ENCODE results near the gene SREK1.
"Not testable (repeated sequence)": the region's sequence is repeated elsewhere in the genome, so short reads cannot be mapped to it uniquely, and the experiment has no call there.

Gene SREK1, protein sequence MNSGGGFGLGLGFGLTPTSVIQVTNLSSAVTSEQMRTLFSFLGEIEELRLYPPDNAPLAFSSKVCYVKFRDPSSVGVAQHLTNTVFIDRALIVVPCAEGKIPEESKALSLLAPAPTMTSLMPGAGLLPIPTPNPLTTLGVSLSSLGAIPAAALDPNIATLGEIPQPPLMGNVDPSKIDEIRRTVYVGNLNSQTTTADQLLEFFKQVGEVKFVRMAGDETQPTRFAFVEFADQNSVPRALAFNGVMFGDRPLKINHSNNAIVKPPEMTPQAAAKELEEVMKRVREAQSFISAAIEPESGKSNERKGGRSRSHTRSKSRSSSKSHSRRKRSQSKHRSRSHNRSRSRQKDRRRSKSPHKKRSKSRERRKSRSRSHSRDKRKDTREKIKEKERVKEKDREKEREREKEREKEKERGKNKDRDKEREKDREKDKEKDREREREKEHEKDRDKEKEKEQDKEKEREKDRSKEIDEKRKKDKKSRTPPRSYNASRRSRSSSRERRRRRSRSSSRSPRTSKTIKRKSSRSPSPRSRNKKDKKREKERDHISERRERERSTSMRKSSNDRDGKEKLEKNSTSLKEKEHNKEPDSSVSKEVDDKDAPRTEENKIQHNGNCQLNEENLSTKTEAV

DNA sequence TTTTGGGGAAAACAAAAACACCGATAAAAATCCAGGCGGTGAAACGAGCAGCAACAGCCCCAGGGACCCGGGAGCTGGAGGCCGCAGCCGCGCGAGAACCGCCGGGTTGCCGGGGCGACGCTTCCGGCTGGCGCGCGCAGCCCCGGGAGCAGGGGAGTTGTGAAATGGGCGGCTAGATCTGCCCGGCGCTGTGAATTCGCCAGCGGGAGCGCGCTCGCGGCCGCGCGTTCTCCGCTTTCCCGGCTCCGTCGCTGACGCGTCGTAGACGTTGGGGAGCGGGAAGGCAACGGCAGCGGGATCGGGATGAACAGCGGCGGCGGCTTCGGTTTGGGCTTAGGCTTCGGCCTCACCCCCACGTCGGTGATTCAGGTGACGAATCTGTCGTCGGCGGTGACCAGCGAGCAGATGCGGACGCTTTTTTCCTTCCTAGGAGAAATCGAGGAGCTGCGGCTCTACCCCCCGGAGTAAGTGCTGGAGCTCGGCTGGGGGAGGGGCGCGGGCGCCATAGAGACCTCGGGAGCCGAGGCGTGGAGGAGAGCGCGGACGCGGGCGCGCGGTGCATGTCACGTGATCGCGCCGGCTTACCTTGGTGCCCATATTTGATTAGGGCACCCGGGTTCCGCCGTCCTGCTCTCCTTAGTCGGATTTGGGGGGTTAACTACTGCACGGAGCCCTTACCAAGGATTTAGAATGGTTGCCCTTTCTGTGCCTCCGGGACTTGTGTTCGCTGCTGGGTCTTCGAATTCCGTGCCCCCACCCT is at the start of gene SREK1:
Gene SREK1 (plus strand): TSS at position 227 of the 760 bp plus-strand sequence. CDS start 77 bp downstream, at position 304.
- DNase-seq = peak; percentile 86

DNA sequence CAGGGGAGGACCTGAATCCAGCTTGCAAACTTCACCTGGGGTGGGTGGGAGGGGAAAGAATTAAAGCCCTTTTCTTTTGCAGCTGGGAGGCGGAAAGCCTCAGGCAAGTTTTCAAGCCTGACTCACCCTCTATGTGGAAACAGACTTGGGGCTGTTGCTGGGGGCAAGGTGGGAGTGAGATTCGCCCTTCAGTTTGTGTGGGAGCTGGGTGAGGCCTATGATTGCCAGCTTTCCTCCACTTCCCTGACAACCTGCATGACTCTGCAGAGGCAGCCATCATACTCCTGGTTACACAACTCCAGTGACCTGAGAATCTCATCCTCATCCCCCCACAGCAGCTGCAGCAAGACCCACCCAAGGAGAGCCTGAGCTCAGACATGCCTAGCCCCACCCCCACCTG is 43.2 kb upstream of the SREK1 start:
- no peak for DNase-seq

DNA sequence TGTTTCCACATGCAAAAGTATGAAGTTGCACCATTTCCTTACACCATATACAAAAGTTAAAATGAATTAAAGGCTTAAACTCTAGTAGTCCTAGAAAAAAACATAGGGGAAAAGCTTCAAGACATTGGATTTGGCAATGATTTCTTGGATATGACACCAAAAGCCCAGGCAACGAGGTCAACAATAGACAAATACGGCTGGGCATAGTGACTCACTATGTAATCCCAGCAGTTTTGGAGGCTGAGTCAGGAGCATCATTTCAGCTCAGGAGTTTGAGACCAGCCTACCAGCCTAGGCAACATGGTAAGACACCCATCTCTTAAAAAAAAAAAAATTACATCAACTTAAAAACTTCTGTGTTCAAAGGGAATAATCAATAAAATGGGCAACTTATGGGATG is 30.9 kb upstream of the SREK1 start:
- DNase-seq = no peak

DNA sequence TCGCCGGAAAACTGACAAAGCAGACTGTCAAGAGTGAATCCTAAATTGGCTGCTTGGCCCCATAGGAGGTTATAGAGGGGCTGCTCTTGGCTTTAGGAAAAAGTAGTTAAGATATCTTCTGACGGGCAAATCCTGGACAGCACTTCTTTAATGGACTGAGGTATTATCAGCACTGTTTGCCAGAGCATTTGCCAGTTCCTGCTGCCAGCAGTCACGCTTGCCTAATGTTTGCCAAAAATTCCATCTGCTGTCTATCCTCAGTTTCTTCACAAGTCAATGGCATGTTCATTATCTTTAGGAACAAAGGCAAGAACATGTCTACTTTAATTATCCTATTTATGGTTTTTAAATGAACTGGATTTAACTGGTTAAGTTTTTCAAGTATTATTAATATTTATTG is 25.8 kb upstream of the SREK1 start:
- no peak for DNase-seq

DNA sequence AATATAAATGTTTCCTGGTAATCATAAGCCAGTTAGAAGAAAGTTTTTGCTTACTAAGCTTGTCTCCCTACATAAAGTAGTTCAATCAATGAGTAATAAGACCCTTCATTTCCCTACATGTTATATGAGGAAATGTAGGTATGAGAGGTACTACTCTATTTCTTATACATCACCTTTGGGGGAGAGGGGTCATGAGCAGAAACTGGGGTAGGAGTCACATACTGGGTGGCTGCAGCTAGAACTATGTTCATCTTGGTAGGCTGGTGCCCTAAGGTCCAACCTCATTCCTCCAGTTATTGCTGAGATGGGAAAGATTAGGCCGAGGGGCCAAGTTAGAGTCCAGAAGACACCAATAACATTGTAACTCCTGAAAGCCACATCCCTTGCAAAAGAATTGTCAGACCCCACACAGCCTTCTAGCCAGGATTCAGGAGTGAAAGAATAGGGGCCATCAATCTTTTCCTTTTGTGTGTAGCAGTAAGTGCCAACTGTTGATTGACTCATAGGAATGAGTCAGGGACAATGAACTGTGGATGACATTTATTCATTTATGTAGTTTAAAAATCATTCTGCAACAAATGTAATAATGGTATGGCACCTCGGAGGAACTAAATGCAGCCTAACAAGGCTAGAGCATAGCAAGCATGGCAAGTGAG is 21.6 kb upstream of the SREK1 start:
- DNase-seq = no peak

DNA sequence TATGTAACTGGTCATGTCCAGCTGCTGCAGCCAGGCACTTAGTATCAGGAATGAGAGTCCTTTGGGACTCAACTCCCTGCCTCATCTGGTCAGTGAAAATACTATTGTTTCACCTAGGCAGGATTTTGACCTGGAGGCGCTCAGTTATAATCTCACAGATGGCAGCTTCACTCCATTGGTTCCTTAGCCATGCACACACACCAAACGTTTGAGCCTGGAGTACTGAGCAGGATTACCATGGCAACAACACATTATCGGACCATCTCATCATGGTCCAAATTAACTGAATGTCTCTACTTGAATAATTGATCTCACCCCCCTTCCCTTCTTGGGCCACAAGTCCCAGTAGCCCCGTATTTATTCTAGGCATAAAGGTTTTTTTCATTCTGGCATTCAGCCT is 15.0 kb upstream of the SREK1 start:
- no peak for DNase-seq

DNA sequence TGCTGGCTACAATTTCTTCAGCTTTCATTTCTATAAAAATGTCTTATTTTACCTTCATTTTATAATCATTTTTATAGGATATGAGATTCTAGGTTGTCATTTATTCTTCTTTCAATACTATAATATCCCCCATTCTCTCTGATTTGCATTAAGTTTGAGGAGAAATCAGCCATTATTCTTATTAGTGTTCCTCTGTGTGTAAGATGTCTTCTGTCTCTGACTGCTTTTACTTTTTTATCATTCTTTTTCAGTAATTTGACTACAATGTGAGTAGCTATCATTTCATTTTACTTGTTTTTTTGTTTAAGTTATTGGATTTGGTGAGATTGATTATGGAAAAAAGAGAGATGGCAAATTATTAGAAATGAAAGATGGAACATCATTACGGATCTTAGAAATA is 13.6 kb upstream of the SREK1 start:
- no peak for DNase-seq

DNA sequence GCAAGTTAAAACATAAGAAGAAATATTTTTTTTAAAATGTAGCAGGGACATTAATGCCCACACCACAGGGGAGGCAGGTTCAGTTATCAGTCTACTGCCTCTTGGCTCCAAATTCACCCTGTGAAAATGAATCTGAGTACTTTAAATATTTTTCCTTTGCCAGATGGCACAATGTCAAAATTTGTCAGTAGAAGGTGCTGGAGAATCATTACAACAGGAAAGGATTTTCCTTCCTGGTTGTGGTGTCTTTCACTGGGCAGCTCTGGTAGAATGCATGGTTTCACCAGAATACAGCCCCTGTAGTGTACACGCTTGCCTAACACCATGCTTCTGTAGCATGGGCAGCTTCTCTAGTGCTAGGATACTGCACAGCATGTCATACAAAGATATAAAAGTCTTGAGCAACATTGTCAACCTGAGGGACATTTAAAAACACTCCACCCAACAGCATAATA is 9.7 kb upstream of the SREK1 start:
- no peak for DNase-seq

DNA sequence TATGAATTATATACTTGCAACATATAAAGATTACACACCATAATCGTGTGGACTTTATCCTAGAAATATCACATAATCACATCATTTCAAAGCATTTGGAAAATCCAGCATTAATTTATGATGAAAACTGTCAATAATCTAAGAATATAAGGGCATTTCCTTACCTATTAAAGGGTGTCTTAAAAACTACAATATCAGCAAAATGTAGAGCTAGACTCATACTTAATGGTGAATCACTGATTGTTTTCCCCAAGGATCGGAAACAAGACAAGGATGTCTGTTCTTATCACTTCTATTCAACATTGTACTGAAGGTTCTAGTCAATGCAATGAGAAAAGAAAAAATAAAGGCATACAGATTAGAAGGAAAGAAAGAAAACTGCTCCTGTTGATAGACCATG is 8.0 kb upstream of the SREK1 start:
- DNase-seq = no peak

DNA sequence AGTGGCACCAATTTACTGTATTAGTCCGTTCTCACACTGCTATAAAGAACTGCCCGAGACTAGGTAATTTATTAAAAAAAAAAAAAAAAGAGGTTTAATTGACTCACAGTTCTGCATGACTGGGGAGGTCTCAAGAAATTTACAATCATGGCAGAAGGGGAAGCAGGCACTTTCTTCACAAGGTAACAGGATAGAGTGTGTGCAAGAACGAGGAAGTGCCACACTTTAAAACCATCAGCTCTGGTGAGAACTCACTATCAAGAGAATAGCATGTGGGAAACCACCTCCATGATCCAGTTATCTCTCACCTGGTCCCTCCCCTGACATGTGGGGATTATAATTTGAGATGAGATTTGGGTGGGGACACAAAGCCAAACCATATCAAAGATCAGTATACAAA is 7.2 kb upstream of the SREK1 start:
- not testable (repeated sequence) for DNase-seq

DNA sequence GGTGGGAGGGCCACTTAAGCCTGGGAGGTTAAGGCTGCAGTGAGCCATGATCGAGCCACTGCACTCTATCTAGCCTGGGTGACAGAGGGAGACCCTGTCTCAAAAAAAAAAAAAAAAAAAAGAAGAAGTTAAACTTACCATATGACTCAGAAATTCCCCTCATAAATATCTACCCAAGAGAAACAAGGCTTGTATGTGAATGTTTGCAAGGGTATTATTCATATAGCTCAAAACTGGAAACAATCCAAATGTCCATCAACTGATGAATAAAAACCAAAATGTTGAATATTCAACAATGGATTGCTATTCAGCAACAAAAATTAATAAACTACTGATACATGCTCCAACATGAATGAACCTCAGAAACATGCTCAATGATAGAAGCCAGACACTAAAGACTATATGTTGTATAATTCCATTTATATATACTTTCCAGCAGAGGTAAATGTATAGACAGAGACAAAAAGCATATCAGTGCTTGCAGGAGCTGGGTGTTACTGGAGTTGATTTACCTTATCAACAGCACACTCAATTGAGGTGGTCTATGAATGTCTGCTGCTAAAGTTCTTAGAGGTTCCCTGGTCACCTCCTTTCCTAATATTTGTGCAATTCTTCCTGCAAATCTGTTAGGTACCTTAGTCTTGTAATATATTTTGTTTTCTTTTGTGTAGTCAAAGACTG is 5.3 kb upstream of the SREK1 start:
- DNase-seq = no peak

DNA sequence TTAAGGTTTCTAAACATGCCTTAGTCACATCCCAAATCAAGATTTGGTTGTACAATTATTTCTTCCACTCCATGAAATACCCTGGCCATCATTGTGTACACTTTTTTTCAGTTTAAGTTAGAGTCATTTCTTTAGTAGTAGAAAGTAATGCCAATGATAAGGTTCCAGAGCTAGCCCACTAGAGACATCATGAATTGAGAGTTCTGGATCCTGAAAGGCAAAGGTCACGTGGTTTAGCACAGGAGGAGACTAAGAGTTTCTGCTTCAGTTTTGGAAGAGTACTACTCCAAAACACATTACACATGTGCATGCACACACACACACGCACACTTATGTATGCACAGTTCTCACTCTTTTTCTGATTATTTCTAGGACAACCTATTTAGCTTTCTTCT is 4.8 kb upstream of the SREK1 start:
- no peak for DNase-seq

DNA sequence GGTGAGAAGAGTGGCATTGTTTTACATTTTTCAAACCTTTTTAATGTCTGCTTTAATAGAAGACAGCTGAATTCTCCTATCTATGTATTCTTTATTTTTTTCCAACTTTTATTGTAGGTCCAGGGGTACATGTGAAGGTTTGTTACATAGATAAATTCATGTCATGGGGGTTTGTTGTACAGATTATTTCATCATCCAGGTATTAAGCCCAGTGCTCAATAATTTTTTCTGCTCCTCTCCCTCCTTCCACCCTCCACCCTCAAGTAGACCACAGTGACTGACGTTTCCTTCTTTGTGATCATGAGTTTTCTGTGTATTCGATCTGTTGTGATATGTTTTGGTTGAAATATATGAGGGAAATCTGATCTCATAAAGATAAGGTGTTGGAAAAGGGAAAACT is 1.7 kb upstream of the SREK1 start:
- DNase-seq = no peak

DNA sequence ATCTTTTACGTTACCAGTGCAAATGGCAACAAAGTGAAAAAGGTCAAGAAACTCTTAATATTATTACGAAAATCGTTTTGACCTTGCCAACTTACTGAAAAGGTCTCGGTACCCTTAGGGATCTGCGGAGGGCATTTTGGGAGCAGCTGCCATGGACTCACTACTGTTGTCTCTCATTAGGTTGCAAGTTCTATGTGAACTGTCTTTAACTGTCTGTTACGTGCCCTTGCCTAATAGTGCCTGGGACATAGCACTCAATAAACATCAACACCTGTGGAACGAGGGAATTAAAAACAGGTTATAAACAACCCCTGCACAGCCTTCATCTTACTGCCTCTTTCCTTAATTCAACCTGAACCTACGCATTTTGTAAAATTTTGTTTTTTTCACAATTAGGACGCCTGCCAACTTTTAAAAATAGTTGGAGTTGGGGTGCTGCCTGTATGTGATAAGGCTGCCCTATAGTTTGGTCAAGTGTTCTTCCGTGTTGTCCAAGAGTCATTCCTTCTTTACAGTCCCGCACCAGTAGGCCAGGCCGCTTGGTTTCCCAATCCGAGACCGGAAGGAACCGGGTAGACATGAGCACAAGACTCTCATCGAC is 527 bp upstream of the SREK1 start:
- DNase-seq = no peak

DNA sequence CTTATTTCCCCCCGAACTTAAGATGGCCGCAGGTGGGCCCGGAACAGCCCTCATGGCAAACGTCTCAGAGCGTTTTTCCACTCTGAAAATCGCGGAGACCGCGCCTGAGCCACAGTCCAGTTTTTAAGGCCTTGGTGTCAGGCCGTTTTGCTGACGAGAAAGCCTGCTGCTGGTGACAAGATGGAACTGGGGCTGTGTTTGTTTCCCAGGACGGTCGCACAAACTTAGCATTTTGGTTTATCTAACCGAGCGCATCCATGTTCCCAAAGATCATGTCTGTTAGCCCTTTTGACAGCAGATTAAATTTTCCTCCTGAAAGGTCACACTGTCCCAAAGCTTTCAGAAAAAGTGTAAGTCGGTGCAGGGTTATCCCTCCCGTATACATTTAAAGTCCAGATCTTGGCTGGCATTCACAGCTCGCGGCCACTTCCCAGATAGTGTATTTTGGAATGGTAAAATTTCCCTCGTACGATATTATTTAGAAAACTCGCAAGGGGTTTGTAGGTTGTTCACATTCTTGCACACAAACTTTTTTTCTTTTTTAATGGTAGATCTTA is 812 bp downstream of the SREK1 start:
- DNase-seq = no peak

DNA sequence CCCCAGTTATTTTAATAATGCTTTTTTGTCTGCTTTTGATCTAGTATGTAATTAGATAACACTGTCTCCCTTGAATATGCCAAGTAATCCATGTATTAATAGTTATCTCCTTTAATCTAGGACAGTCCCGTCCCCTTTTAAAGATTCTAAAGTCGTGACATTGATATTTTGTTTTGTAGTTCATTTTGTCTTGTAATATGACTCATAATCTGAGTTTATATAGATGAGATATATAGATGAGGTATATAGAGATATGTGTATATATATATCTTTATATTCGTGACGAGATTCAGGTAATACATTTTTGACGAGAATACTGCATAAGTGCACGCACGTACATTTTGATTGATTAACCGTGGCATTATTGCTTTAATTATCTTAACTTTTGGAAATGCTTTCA is 1.6 kb downstream of the SREK1 start:
- no peak for DNase-seq

DNA sequence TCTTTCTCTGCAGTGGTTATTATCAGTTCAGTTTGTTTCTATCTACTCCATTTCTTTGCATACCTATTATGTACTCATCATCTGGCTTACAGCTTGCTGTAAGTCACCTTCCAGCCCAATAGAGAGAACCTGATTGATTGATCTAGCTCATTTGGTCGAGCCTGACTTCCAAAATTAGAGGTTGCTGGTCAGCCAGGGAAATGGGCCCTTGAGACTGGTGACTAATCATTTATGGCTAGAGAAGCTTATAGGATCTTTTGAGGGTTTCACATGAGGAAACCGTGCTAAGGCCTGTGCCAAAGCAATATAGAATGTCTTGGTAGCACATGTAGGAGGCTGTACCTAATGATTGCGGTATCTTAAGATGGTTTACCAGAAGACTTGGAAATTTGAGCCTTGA is 5.8 kb downstream of the SREK1 start:
- DNase-seq = no peak

DNA sequence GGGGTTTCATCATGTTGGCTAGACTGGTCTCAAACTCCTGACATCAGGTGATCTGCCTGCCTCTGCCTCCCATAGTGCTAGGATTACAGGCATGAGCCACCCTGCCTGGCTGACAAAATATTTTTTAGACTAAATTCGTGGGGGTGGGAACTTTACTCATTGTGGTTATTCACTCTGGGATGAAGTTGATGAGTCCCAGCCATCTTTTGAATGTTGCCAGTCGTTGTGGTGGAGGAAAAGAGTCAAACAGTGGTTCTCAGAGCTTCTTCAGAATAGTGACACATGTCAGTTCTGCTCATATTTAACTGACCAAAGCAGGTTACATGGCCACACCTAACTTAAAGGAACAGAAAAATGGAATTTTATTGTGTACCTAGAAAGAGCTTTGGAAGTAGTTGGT is 6.9 kb downstream of the SREK1 start:
- peak; percentile 22 for DNase-seq

DNA sequence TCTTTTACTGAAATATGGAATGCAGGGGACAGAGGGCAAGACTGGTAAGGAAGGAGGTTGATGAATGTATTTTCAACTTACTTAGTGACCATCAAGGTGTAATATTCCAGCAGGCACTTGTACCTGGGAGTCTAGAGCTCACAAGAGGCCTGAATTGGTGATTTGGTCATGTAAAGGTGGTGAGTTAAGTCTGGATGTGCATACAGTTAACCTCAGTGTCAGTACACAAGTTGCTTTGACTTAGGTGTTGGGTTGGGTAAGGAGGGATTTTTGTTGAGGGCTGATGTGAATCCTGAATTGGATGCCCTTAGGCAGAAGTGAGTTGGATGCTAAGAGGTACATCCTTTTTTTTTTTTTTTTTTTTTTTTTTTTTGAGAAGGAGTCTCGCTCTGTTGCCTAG is 7.4 kb downstream of the SREK1 start:
- DNase-seq = no peak

DNA sequence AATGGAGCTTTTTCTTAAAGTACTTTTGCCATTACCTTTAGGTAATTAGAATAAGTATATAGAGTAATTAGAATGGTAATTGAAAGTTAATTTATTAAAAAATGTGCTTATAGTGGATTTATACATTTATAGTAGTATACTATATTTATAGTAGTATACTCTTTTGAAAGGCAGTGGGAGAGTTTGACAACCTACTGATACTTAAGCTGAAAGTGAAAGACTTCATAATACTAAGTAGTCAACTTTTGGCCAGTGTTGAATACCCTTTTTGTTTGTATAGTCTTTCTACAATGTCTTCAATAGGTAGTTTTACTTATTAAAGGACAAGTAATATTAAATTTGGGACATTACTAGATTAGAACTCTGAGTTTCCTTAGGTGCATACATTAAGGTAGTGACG is 12.9 kb downstream of the SREK1 start:
- no peak for DNase-seq

DNA sequence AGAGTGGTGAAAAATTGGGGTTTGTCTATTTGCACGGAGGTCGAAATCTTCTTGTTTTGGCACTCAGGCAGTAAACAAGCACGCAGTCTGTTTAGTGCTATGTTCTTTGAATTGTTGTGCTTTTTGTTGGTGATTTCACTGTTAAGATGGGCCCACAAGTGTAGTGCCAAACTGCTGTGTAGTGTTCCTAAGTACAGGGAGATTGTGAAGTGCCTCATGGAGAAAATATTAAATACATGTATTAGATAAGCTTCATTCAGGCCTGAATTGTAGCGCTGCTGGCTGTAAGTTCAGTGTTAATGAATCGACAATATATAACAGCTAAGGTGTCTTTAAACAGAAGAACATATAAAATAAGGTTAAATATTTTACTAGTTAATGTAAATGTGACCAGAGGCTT is 17.3 kb downstream of the SREK1 start:
- no peak for DNase-seq

Measured in CD4-positive, alpha-beta T cell treated with Interleukin-4 for 4 hours (primary cell).